BE2C (cell line): ENCODE measurements around the gene TNFAIP8L1.

Experiments
- DNase-seq: peaks from one replicate; pipeline ENCODE4 v3.0.0-alpha.2; 2020
- H3K27me3 ChIP-seq: fragments of 250-450 bp; sonication (Bioruptor Pico); 2 replicates; pipeline ENCODE4 v1.5.1; 2020; ENCODE audit warnings: mild to moderate bottlenecking
- H3K36me3 ChIP-seq: fragments of 250-450 bp; sonication (Bioruptor Pico); 2 replicates; pipeline ENCODE4 v1.5.1; 2020; ENCODE audit warnings: mild to moderate bottlenecking
- H3K4me1 ChIP-seq: fragments of 250-450 bp; sonication (Bioruptor Pico); 2 replicates; pipeline ENCODE4 v1.5.1; 2020
- H3K4me3 ChIP-seq: 2 replicates; pipeline ENCODE4 v1.5.1; 2011; ENCODE audit warnings: low read depth, low read length
- H3K9me3 ChIP-seq: fragments of 250-450 bp; sonication (Bioruptor Pico); 2 replicates; pipeline ENCODE4 v1.5.1; 2020
- TF ChIP-seq, protein P1 (sequence below): IDR thresholded peaks from 2 replicates; pipeline ENCODE4 v1.5.1; 2012; ENCODE audit warnings: mild to moderate bottlenecking, low read depth, low read length

The TNFAIP8L1 gene

DNA sequence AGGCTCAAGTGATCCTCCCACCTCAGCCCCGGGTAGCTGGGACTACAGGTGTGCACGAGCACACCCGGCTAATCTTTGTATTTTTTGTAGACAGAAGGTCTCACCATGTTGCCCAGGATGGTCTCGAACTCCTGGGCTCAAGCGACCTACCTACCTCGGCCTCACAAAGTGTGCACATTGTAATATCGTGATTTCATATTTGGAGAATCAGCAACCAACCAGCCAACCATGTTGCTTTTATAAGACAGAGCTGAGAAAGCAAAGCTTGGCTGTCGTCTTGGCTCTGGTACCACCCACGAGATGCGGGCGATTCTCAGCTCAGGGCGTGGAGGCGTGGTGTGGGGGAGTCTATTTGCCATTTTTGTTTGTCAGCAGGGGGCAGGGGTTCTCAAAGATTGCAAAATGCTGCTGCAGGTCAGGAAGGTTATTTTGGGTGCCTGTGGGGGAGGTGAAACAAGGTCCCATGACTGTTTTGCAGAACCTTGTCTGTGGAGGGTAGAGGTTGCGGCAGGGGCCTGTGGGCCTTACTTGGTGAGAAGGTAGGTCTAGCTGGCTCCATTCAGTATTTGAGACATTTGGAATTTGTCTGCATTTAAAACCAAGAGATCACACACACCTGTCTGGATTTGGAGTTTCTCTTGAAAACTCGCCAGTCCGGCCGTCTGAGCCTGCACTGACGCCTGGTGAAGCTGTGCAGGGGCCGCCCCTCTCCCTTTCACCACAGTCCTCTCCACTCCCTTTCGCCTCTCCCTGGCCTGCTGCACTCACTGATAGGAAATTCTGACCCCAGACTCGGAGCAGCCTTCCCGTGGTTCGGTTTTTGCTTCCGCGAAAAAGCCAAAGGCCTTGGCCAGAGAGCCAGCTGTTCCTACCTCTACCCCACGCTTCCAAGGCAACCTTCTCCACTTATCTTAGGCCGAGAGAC is 15.4 kb downstream of the TNFAIP8L1 start:
- Histone ChIP-seq H3K36me3 (peaks cover 27% of the 10 kb centered on the region), H3K4me1 (no peaks in the 10 kb centered on the region), H3K27me3 (no peaks in the 10 kb centered on the region), H3K9me3 (no peaks in the 10 kb centered on the region), H3K4me3 (no peak overlapping the region)
- TF ChIP-seq, protein P1, sequence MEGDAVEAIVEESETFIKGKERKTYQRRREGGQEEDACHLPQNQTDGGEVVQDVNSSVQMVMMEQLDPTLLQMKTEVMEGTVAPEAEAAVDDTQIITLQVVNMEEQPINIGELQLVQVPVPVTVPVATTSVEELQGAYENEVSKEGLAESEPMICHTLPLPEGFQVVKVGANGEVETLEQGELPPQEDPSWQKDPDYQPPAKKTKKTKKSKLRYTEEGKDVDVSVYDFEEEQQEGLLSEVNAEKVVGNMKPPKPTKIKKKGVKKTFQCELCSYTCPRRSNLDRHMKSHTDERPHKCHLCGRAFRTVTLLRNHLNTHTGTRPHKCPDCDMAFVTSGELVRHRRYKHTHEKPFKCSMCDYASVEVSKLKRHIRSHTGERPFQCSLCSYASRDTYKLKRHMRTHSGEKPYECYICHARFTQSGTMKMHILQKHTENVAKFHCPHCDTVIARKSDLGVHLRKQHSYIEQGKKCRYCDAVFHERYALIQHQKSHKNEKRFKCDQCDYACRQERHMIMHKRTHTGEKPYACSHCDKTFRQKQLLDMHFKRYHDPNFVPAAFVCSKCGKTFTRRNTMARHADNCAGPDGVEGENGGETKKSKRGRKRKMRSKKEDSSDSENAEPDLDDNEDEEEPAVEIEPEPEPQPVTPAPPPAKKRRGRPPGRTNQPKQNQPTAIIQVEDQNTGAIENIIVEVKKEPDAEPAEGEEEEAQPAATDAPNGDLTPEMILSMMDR: no peak
- DNase-seq: no peak

DNA sequence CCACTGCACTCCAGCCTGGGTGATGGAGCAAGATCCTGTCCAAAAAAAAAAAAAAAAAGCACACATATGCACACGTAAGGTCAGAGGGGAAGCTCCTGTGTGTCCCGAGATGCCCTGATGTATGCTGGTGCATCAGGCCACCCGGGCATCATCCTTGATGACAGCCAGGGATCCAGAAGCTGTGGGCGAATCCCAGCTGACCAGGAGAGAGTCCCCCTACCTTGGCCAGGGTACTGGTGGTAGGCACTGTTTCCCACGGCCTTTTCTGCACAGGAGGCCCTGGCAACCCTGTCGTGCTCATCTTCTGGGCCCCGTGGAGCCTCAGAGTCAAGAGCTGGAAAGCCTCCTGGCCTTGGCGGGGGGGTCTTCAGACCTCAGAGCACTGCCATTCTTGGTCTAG is 16.8 kb downstream of the TNFAIP8L1 start:
- no peaks in the 10 kb centered on the region for H3K27me3 ChIP-seq
- H3K9me3 ChIP-seq: no peaks in the 10 kb centered on the region
- H3K36me3 ChIP-seq: peaks cover 34% of the 10 kb centered on the region
- no peak for DNase-seq
- TF ChIP-seq, protein P1: no peak
- H3K4me1 ChIP-seq: no peaks in the 10 kb centered on the region
- no peak overlapping the region for H3K4me3 ChIP-seq

DNA sequence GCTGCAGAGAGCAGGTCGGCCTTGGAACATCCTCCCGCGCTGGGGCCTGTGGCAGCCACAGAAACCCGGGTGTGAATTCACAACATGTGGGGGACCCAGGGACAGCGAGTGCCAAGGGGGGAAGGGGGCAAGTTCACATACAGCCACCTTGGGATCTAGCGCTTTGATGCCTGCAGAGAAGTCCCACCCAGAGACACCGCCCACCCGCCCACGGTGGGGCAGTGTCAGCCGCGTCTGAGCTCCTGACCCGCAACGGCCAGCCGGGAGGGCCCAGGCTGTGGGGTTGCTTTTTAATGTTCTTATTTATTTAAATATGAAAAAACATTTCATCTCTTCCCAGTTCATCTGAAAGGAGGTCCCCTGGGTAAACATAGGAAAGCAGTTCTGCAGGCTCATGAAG is 17.9 kb downstream of the TNFAIP8L1 start:
- no peaks in the 10 kb centered on the region for H3K4me1 ChIP-seq
- TF ChIP-seq, protein P1: no peak

DNA sequence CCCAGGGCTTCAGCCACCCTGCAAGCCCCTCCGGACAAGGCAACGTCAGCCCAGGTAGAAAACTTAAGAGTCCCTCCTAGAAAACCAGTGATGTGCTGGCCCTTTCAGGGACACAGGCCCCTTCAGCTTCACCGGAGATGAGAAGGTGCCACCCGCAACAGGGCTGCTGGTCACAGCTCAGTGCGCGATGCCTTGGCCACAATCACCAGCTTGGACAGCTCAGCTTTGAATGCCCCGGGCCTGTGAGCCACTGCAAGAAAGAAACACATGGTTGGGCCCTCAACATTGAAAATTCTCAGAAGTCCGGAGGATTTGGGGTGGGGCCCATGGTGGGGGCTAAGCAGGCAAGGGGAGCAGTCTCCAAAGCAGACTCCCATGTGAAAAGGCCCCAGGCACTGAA is 18.5 kb downstream of the TNFAIP8L1 start:
- Histone ChIP-seq H3K27me3 (no peaks in the 10 kb centered on the region), H3K4me3 (no peak overlapping the region), H3K36me3 (peaks cover 42% of the 10 kb centered on the region), H3K9me3 (no peaks in the 10 kb centered on the region), H3K4me1 (no peaks in the 10 kb centered on the region)
- no peak for DNase-seq
- TF ChIP-seq, protein P1: no peak

More for the DNA sequence above, 17.9 kb downstream of the TNFAIP8L1 start:
- peaks cover 38% of the 10 kb centered on the region for H3K36me3 ChIP-seq
- no peaks in the 10 kb centered on the region for H3K9me3 ChIP-seq
- H3K4me3 ChIP-seq: no peak overlapping the region
- no peak for DNase-seq
- H3K27me3 ChIP-seq: no peaks in the 10 kb centered on the region

DNA sequence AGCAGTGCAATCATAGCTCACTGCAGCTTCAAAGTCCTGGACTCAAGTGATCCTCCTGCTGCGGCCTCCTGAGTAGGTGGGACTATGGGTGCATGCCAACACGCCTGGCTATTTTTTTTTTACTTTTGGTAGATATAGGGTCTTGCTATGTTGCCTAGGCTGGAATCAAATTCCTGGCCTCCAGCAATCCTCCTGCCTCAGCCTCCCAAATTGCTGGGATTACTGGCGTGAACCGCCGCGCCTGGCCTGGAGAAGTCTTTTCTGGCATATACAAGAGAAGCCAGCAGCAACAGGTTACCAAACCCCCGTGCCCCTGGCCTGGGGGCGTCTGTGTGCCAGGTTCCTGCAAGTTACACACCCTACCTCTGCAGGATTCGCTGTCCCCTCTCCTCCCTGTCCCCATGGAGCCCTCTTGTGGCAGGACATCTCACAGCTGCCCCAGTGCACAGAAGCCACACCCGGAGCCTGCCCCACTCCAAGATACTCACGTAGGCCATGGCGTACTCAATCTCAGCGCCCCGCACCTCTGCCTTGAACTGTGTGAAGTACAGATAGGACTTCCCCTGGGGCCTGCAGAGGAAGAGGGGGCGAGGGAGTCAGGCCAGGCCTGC is 21.0 kb downstream of the TNFAIP8L1 start:
- no peak overlapping the region for H3K4me3 ChIP-seq
- peak; percentile 66 for DNase-seq
- no peaks in the 10 kb centered on the region for H3K9me3 ChIP-seq
- H3K4me1 ChIP-seq: no peaks in the 10 kb centered on the region
- peaks cover 45% of the 10 kb centered on the region for H3K36me3 ChIP-seq
- TF ChIP-seq, protein P1: peak; percentile 61
- H3K27me3 ChIP-seq: no peaks in the 10 kb centered on the region

DNA sequence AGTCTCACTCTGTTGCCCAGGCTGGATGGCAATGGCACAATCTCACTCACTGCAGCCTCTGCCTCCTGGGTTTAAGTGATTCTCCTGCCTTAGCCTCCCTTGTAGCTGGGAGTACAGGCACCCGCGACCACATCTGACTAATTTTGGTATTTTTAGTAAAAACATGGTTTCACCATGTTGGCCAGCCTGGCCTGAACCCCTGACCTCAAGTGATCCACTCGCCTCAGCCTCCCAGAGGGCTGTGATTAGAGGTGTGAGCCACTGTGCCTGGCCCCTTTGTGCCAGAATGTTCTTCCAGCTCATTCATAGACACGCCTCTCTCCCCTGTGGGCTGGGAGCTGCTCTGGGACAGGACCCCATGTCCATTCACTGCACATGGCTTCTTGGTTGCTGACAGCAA is 21.7 kb downstream of the TNFAIP8L1 start:
- DNase-seq: no peak
- Histone ChIP-seq H3K27me3 (no peaks in the 10 kb centered on the region), H3K36me3 (peaks cover 47% of the 10 kb centered on the region), H3K9me3 (no peaks in the 10 kb centered on the region), H3K4me1 (no peaks in the 10 kb centered on the region), H3K4me3 (no peak overlapping the region)
- TF ChIP-seq, protein P1: no peak
